SK-N-SH (cell line): Measurements from ENCODE around the gene CCDC78. TPM values are rescaled to one million over a fixed set of nuclear protein-coding genes. Genes with fewer than 3 reads are reported as not detected.
"Not testable (repeated sequence)": the region's sequence is repeated elsewhere in the genome, so short reads cannot be mapped to it uniquely, and the experiment has no call there.

Source experiments
- CTCF ChIA-PET: fragments of 300-600, 350-600 bp; formaldehyde crosslinking; extraction: SDS; loops from one replicate; lab custom pipeline; 2021; lab: Yijun Ruan, JAX
- POLR2A ChIA-PET: fragments of 350-600 bp; sonication (Branson Sonifier 250); formaldehyde crosslinking; extraction: SDS; loops from one replicate; lab custom pipeline; 2020; ENCODE audit warnings: antibody characterized with exemption, inconsistent platforms; lab: Yijun Ruan, JAX
- DNase-seq: peaks from one replicate; pipeline ENCODE4 v3.0.0; 2012
- H2AFZ ChIP-seq: fragments of 200-600 bp; sonication (generic); 2 replicates; pipeline ENCODE4 v1.8.1; 2016; ENCODE audit warnings: antibody characterized with exemption, mild to moderate bottlenecking, low read depth
- H3F3A ChIP-seq: fragments of 200-600 bp; sonication (generic); replicated peaks from 2 replicates; pipeline ENCODE3; 2016; ENCODE audit warnings: antibody characterized with exemption, mild to moderate bottlenecking; ENCODE audit not compliant: insufficient read depth
- H3K27ac ChIP-seq, 2 experiments: fragments of 200-500 bp in 1 of 2; fragments of 200-600 bp in 1 of 2; sonication (Bioruptor generic) in 1 of 2; sonication (generic), shearing (Covaris generic) in 1 of 2; 2 replicates each; pipeline versions ENCODE4 v1.5.1 to v1.6.1; 2014 to 2016; ENCODE audit warnings: low read depth in 2 of 2, inconsistent platforms in 1 of 2, low read length in 1 of 2, mild to moderate bottlenecking in 1 of 2, mixed read lengths in 1 of 2
- H3K27me3 ChIP-seq: fragments of 200-600 bp; sonication (generic), shearing (Covaris generic); 2 replicates; pipeline ENCODE4 v1.6.1; 2016; ENCODE audit warnings: mixed run types; ENCODE audit not compliant: insufficient read depth
- H3K36me3 ChIP-seq, 2 experiments: fragments of 200-500 bp in 1 of 2; fragments of 200-600 bp in 1 of 2; sonication (Bioruptor generic) in 1 of 2; sonication (generic) in 1 of 2; replicated peaks in 1 of 2; 2 replicates each; pipeline versions ENCODE3 to v1.5.1; 2014 to 2016; ENCODE audit warnings: low read length in 1 of 2, mild to moderate bottlenecking in 1 of 2; ENCODE audit not compliant: insufficient read depth in 2 of 2, control insufficient read depth in 1 of 2
- H3K4me1 ChIP-seq, 2 experiments: fragments of 200-500 bp in 1 of 2; fragments of 200-600 bp in 1 of 2; sonication (Bioruptor generic) in 1 of 2; sonication (generic), shearing (Covaris generic) in 1 of 2; 2 replicates each; pipeline versions ENCODE4 v1.5.1 to v1.6.1; 2014 to 2016; ENCODE audit warnings: low read depth in 1 of 2, low read length in 1 of 2, mixed run types in 1 of 2; ENCODE audit not compliant: insufficient read depth in 2 of 2, control insufficient read depth in 1 of 2
- H3K4me2 ChIP-seq: fragments of 200-600 bp; sonication (generic), shearing (Covaris generic); 2 replicates; pipeline ENCODE4 v1.6.1; 2017; ENCODE audit warnings: mixed run types
- H3K4me3 ChIP-seq, 2 experiments: fragments of 200-500 bp in 1 of 2; fragments of 200-600 bp in 1 of 2; sonication (Bioruptor generic) in 1 of 2; sonication (generic), shearing (Covaris generic) in 1 of 2; 2 replicates each; pipeline versions ENCODE4 v1.5.1 to v1.8.1; 2014 to 2016; ENCODE audit warnings: low read depth in 2 of 2, inconsistent platforms in 1 of 2, low read length in 1 of 2, mild to moderate bottlenecking in 1 of 2, mixed read lengths in 1 of 2, moderate library complexity in 1 of 2
- H3K79me2 ChIP-seq: fragments of 200-600 bp; sonication (generic); 2 replicates; pipeline ENCODE4 v1.8.1; 2017; ENCODE audit warnings: mild to moderate bottlenecking; ENCODE audit not compliant: insufficient read depth
- H3K9ac ChIP-seq: fragments of 200-600 bp; sonication (generic); 2 replicates; pipeline ENCODE4 v1.6.1; 2017; ENCODE audit warnings: mixed run types
- H3K9me2 ChIP-seq: fragments of 200-600 bp; sonication (generic); 2 replicates; pipeline ENCODE4 v1.6.1; 2017; ENCODE audit warnings: mixed run types
- H3K9me3 ChIP-seq: fragments of 200-600 bp; sonication (generic); 2 replicates; pipeline ENCODE4 v1.6.1; 2017; ENCODE audit warnings: mixed run types, mild to moderate bottlenecking, moderate library complexity
- H4K20me1 ChIP-seq: fragments of 200-600 bp; sonication (generic); 2 replicates; pipeline ENCODE4 v1.6.1; 2017; ENCODE audit warnings: mild to moderate bottlenecking, mixed run types; ENCODE audit not compliant: insufficient read depth
- CTCF ChIP-seq: fragments of 200-600 bp; sonication (generic); IDR thresholded peaks from 2 replicates; pipeline ENCODE4 v1.6.1; 2017; ENCODE audit warnings: antibody characterized with exemption, mild to moderate bottlenecking, moderate library complexity
- EP300 ChIP-seq, 2 experiments: IDR thresholded peaks; 2 replicates each; pipeline versions ENCODE4 v1.4.0 to v1.6.1; 2012; ENCODE audit warnings: borderline replicate concordance in 1 of 2, low read depth in 1 of 2, low read length in 1 of 2
- FOSL2 ChIP-seq: IDR thresholded peaks from 2 replicates; pipeline ENCODE4 v1.4.0; 2012; ENCODE audit warnings: low read depth, mild to moderate bottlenecking, moderate library complexity, borderline replicate concordance
- GABPA ChIP-seq: IDR thresholded peaks from 2 replicates; pipeline ENCODE4 v1.4.0; 2012; ENCODE audit warnings: low read depth, mild to moderate bottlenecking
- IRF3 ChIP-seq: fragments of 150-350 bp; IDR thresholded peaks from 2 replicates; pipeline ENCODE4 v1.6.1; 2016; ENCODE audit warnings: mild to moderate bottlenecking, low read depth, low read length
- MAX ChIP-seq: IDR thresholded peaks from 2 replicates; pipeline ENCODE4 v1.4.0; 2012; ENCODE audit warnings: low read depth
- RAD21 ChIP-seq: IDR thresholded peaks from 2 replicates; pipeline ENCODE4 v1.6.1; 2012; ENCODE audit warnings: mild to moderate bottlenecking, low read length
- REST ChIP-seq: IDR thresholded peaks from 2 replicates; pipeline ENCODE4 v1.6.1; 2012; ENCODE audit warnings: mild to moderate bottlenecking, low read depth, low read length, moderate library complexity
- RFX5 ChIP-seq: IDR thresholded peaks from 2 replicates; pipeline ENCODE4 v1.6.1; 2012; ENCODE audit warnings: mild to moderate bottlenecking, improper control_type of control experiment, low read length
- RXRA ChIP-seq: IDR thresholded peaks from 2 replicates; pipeline ENCODE4 v1.4.0; 2012; ENCODE audit warnings: low read depth, mild to moderate bottlenecking, borderline replicate concordance
- TAF1 ChIP-seq: IDR thresholded peaks from 2 replicates; pipeline ENCODE4 v1.6.1; 2012; ENCODE audit warnings: low read depth, mild to moderate bottlenecking, low read length, moderate library complexity, borderline replicate concordance
- TCF12 ChIP-seq: IDR thresholded peaks from 2 replicates; pipeline ENCODE4 v1.4.0; 2012
- TEAD4 ChIP-seq: IDR thresholded peaks from 2 replicates; pipeline ENCODE4 v1.4.0; 2012; ENCODE audit warnings: mild to moderate bottlenecking, borderline replicate concordance; ENCODE audit not compliant: insufficient read depth
- WGBS: methylation state at CpG from one replicate; pipeline ENCODE4 v1.1.6; 2017; ENCODE audit warnings: low lambda C conversion rate; 5-methylcytosine and 5-hydroxymethylcytosine counted together
- polyA plus RNA-seq, 3 experiments: library from polyadenylated mRNA; depleted of rRNA; stranded (reverse); fragments of >200 nt; gene quantifications; 2 replicates each; pipeline ENCODE4 v1.2.3, GENCODE V29; 2012
- TF ChIP-seq, protein P1 (sequence below): fragments of 150-350 bp; IDR thresholded peaks from 2 replicates; pipeline ENCODE4 v1.6.1; 2017; ENCODE audit warnings: antibody characterized with exemption, low read length, low read depth, borderline replicate concordance

CCDC78 gene
- polyA plus RNA-seq, 1 of the 3 experiments (the other 2 are of a cell fraction) = 15.4 TPM

DNA sequence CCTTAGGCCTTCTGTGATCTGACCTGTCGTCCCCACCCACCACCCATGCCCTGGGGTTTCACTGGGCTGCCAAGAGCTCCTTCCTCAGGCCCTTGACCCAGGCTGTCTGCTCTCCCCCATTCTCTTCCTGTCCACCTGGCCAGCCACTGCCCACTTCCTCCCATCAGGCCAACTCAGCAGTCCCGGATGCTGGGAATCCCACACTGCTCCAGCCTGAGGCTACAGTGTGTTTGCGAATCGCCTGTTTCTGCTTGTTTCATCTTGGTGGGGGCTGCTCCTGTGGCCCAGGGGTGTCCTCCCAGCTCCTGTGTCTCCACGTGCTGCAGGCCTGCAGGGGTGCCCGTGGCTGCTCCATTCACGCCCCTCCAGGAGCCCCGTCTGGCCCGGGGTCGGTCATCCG is 12.2 kb downstream of the CCDC78 start (continued):
- TF ChIP-seq RXRA (no peak), GABPA (no peak)

DNA sequence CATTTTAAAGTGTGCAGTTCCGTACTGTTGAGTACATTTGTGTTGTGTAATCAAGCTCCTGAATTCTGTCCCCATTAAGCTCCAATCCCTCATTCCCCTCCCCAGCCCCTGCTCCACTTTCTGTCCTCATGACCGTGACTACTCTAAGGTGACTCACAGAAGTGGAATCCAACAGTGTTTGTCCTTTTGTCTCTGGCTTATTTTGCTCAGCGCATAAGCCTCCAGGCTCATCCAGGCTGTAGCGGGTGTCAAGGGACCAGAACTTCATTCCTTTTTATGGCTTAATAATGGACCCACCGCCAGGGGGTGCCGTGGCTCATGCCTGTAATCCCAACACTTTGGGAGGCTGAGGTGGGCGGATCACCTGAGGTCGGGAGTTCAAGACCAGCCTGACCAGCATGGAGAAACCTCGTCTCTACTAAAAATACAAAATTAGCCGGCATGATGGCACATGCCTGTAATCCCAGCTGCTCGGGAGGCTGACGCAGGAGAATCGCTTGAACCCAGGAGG is 13.4 kb downstream of the CCDC78 start:
- not testable (repeated sequence) for DNase-seq, H3K9me2 ChIP-seq, H3K79me2 ChIP-seq, H3K9ac ChIP-seq, H3K9me3 ChIP-seq, H3K4me3 ChIP-seq, H2AFZ ChIP-seq, H3K36me3 ChIP-seq, H3K27me3 ChIP-seq, H3K4me2 ChIP-seq
- ChIA-PET POLR2A (interaction anchor here (0.9 to 1.1 kb wide), 3 partner anchors 11 to 18 kb away, joined by 3 read pairs; no protein-coding TSS in a partner anchor), CTCF (interaction anchor here (0.6 to 22.4 kb wide), 16 partner anchors 9 to 343 kb away, joined by 3 to 358 read pairs (median 4); partner anchors contain the start of genes ANTKMT, CCDC78, CHTF18 and CIAO3)
- Histone ChIP-seq H3F3A (peaks cover 25% of the 10 kb centered on the region), H3K27ac (peak overlapping the region in 1 of 2 experiments; percentile 67; a peak in 2 of 4 replicates), H3K4me1 (peaks cover 23 to 44% of the 10 kb centered on the region in 2 experiments; a peak in 2 of 4 replicates), H4K20me1 (peaks cover 12% of the 10 kb centered on the region; the same call in 1 of the 2 replicates)
- 19% methylated on average over 13 of the region's 13 CpGs for WGBS
- TF ChIP-seq FOSL2 = peak; percentile 75; the same call in 1 of the 2 replicates
- TF ChIP-seq EP300 (IDR thresholded peaks at IDR 0.05; ENCODE audit: borderline replicate concordance in 1 of 2, low read depth in 1 of 2, low read length in 1 of 2) = peak in 1 of 2 experiments; percentile 5; a peak in 1 of 4 replicates
- TF ChIP-seq CTCF = peak; percentile 82
- peak; percentile 26; the same call in 1 of the 2 replicates for TF ChIP-seq RAD21
- TF ChIP-seq TCF12 = 0 out of 2 replicates have a peak, but pooled peaks have one; percentile 29
- 0 out of 2 replicates have a peak, but pooled peaks have one; percentile 29 for TF ChIP-seq MAX

- H3K79me2 ChIP-seq = 0 out of 2 replicates have a peak, but pooled peaks cover 2% of the 10 kb centered on the region
- TF ChIP-seq TAF1 = no peak
- no peak for TF ChIP-seq IRF3
- no peak for TF ChIP-seq RFX5
- TF ChIP-seq REST = no peak
- TF ChIP-seq, protein P1, sequence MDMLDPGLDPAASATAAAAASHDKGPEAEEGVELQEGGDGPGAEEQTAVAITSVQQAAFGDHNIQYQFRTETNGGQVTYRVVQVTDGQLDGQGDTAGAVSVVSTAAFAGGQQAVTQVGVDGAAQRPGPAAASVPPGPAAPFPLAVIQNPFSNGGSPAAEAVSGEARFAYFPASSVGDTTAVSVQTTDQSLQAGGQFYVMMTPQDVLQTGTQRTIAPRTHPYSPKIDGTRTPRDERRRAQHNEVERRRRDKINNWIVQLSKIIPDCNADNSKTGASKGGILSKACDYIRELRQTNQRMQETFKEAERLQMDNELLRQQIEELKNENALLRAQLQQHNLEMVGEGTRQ = no peak
- TF ChIP-seq TEAD4 = no peak
These were observed 14.5 kb downstream of the CCDC78 start for GRCh38 chr16:711548-712320.

More at GRCh38 chr16:711548-712320, 14.5 kb downstream of the CCDC78 start:
- Histone ChIP-seq H3K4me1 (peaks cover 23 to 41% of the 10 kb centered on the region in 2 experiments; a peak in 2 of 4 replicates), H4K20me1 (peaks cover 6% of the 10 kb centered on the region; the same call in 1 of the 2 replicates), H3K4me3 (peak overlapping the region in 1 of 2 experiments; percentile 37; a peak in 1 of 4 replicates), H3K36me3 (no peaks in the 10 kb centered on the region), H3K27me3 (no peaks in the 10 kb centered on the region), H2AFZ (no peak overlapping the region), H3K4me2 (peak overlapping the region; percentile 47; the same call in 1 of the 2 replicates), H3F3A (peaks cover 30% of the 10 kb centered on the region), H3K9ac (no peak overlapping the region), H3K9me3 (no peaks in the 10 kb centered on the region), H3K27ac (peak overlapping the region in 1 of 2 experiments; percentile 67; a peak in 1 of 4 replicates), H3K9me2 (no peaks in the 10 kb centered on the region)
- ChIA-PET CTCF (interaction anchor here (0.6 to 22.4 kb wide), 27 partner anchors 8 to 1513 kb away, joined by 3 to 358 read pairs (median 4); partner anchors contain the start of genes ANTKMT, CCDC78, CHTF18 and CIAO3), POLR2A (interaction anchor here (0.9 to 1.0 kb wide), 2 partner anchors 13 to 19 kb away, joined by 3 read pairs; no protein-coding TSS in a partner anchor)
- DNase-seq = peak; percentile 93
- WGBS = 15% methylated on average over 14 of the region's 25 CpGs
